Measurements from ENCODE around the gene ZNRF1. TPM values are rescaled to one million over a fixed set of nuclear protein-coding genes. Genes with fewer than 3 reads are reported as not detected.

Gene ZNRF1
- total RNA-seq, 1 experiment from 2014 or later, result 55.1 TPM

DNA sequence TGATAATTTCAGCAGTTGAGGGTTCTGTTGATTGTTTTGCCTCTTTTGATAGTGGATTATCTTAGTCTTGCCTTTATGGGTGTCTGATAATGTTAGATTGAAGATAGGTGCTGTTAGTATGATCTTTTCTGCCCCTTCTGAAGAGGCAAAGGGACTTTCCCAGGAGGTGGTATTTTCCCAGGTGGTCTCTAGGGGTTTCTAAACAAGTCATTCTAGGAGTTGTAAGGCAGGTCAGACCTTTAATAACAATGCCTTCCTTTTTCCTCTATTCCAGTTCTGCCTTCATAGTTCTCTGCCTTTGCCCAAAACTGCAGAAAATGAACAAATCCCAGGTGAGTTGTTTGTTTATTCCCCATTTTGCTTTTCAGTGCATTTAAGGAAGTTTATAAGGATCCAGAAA, 153.8 kb downstream of the ZNRF1 start:
- BruUV-seq (replicated peaks), result no TSS peak
- no peak overlapping the region for H3K4me3 ChIP-seq (ENCODE audit: low read depth, low read length, poor library complexity, severe bottlenecking)
- no peak overlapping the region for H3K27ac ChIP-seq (ENCODE audit: low read depth, low read length, poor library complexity, severe bottlenecking)
- H3K36me3 ChIP-seq (ENCODE audit: insufficient read depth, low read length, poor library complexity, severe bottlenecking), result peaks cover 37% of the 10 kb centered on the region
- peaks cover 33% of the 10 kb centered on the region for H3K9me3 ChIP-seq (ENCODE audit: low read depth, low read length, poor library complexity, severe bottlenecking)
- ChIA-PET CTCF (no interaction called here), POLR2A (ENCODE audit: low non-redundant PET) (no interaction called here)
- intact Hi-C loops (cut with micrococcal nuclease; ENCODE audit: unreplicated experiment), result no loop called here
- TF ChIP-seq CTCF (conservative IDR thresholded peaks at IDR 0.05; ENCODE audit: low read depth, low read length), result no peak
- TF ChIP-seq EZH2 (IDR thresholded peaks at IDR 0.05; ENCODE audit: borderline replicate concordance, low read depth, low read length, poor library complexity, severe bottlenecking), result no peak
- no peaks in the 10 kb centered on the region for H3K4me1 ChIP-seq (ENCODE audit: insufficient read depth, low read length, poor library complexity, severe bottlenecking)
- DNase-seq (ENCODE audit: low spot score), result no peak
- no peaks in the 10 kb centered on the region for H3K27me3 ChIP-seq (replicated peaks; ENCODE audit: insufficient read depth, low read depth, low read length, poor library complexity)

- DNase-seq (ENCODE audit: low spot score), result no peak
- intact Hi-C loops (cut with micrococcal nuclease; ENCODE audit: unreplicated experiment), result no loop called here
- POLR2A ChIA-PET (ENCODE audit: low non-redundant PET), result no interaction called here
- CTCF ChIA-PET, result no interaction called here
- TF ChIP-seq EZH2 (IDR thresholded peaks at IDR 0.05; ENCODE audit: borderline replicate concordance, low read depth, low read length, poor library complexity, severe bottlenecking) (no peak), CTCF (conservative IDR thresholded peaks at IDR 0.05; ENCODE audit: low read depth, low read length) (no peak)
- H3K27me3 ChIP-seq (replicated peaks; ENCODE audit: insufficient read depth, low read depth, low read length, poor library complexity), result no peaks in the 10 kb centered on the region
- H3K9me3 ChIP-seq (ENCODE audit: low read depth, low read length, poor library complexity, severe bottlenecking), result peaks cover 23% of the 10 kb centered on the region
- H3K4me1 ChIP-seq (ENCODE audit: insufficient read depth, low read length, poor library complexity, severe bottlenecking), result no peaks in the 10 kb centered on the region
- no peak overlapping the region for H3K4me3 ChIP-seq (ENCODE audit: low read depth, low read length, poor library complexity, severe bottlenecking)
- BruUV-seq (replicated peaks), result no TSS peak
- H3K36me3 ChIP-seq (ENCODE audit: insufficient read depth, low read length, poor library complexity, severe bottlenecking), result peaks cover 17% of the 10 kb centered on the region
- no peak overlapping the region for H3K27ac ChIP-seq (ENCODE audit: low read depth, low read length, poor library complexity, severe bottlenecking)
These were observed 161.6 kb downstream of the ZNRF1 start for GRCh38 chr16:75160386-75160785.

Other genes with a start within 250 kb of the ZNRF1 start
- gene FA2H, start 224.2 kb upstream of the ZNRF1 start, total RNA-seq (2021), result not detected in 2 replicates
- 51.4 and 68.8 TPM in 2 replicates for gene WDR59, start 13.9 kb upstream of the ZNRF1 start, total RNA-seq (2021)
- gene LDHD, start 117.8 kb downstream of the ZNRF1 start, total RNA-seq (2021), result 0.39 TPM in 1 of 2 replicates, not detected in the other
- gene ZFP1, start 149.5 kb downstream of the ZNRF1 start, total RNA-seq (2021), result 22.6 and 23.3 TPM in 2 replicates
- gene CTRB2, start 208.1 kb downstream of the ZNRF1 start, total RNA-seq (2021), result not detected in 2 replicates
- gene CTRB1, start 220.0 kb downstream of the ZNRF1 start, total RNA-seq (2021), result not detected in 2 replicates